ENCODE data around the gene MZT2B. TPM values are rescaled to one million over a fixed set of nuclear protein-coding genes. Genes with fewer than 3 reads are reported as not detected.

The MZT2B gene
- total RNA-seq (2022; extraction: Qiagen RNA extraction) = 245 to 472 TPM (median 439 TPM) in 5 replicates

GRCh38 chr2:130181880-130182682 is at the start of gene MZT2B:
MZT2B (plus strand) TSS chr2:130182262; CDS start chr2:130182283, 21 bp downstream.

GRCh38 chr2:130145006-130145414 is 37.1 kb upstream of the MZT2B start, which contains the start of gene CCDC74B:
CCDC74B (minus strand) TSS chr2:130145112; CDS start chr2:130144996, 116 bp downstream.

GRCh38 chr2:130181325-130181879 is 660 bp upstream of the MZT2B start, which contains the start of gene SMPD4:
SMPD4 (minus strand) TSS chr2:130181602; CDS start chr2:130176592, 5,010 bp downstream.

GRCh38 chr2:130198343-130198742 is 16.3 kb downstream of the MZT2B start, which contains the start of gene TUBA3E:
TUBA3E (minus strand) TSS chr2:130198439; CDS start chr2:130198360, 79 bp downstream.

Other genes with a start within 250 kb of the MZT2B start
- not detected in 5 replicates for gene RAB6C, start 202.6 kb upstream of the MZT2B start, total RNA-seq (2022; extraction: Qiagen RNA extraction)
- gene POTEF, start 53.0 kb upstream of the MZT2B start, total RNA-seq (2022; extraction: Qiagen RNA extraction) = not detected in 5 replicates
- 5.7 to 7.3 TPM (median 6.1 TPM) in 5 replicates for gene CCDC74B, start 37.1 kb upstream of the MZT2B start, total RNA-seq (2022; extraction: Qiagen RNA extraction)
- gene SMPD4, start 660 bp upstream of the MZT2B start, total RNA-seq (2022; extraction: Qiagen RNA extraction) = 64.7 to 81.5 TPM (median 79.4 TPM) in 5 replicates
- 2.4 to 3.8 TPM (median 3.3 TPM) in 5 replicates for gene TUBA3E, start 16.2 kb downstream of the MZT2B start, total RNA-seq (2022; extraction: Qiagen RNA extraction)
- gene IMP4, start 160.6 kb downstream of the MZT2B start, total RNA-seq (2022; extraction: Qiagen RNA extraction) = 143 to 180 TPM (median 159 TPM) in 5 replicates
- 26.2 to 31.3 TPM (median 29.4 TPM) in 5 replicates for gene PTPN18, start 173.8 kb downstream of the MZT2B start, total RNA-seq (2022; extraction: Qiagen RNA extraction)

Data from A549 treated with Mapracorat at 1 μM for 4 hours (cell line).